K562 treated with DMSO at 1 percent for 48 hours (cell line): ENCODE data around the gene CD2AP. TPM values are rescaled to one million over a fixed set of nuclear protein-coding genes. Genes with fewer than 3 reads are reported as not detected.

ENCODE experiments used
- total RNA-seq: library from RNA; unstranded; fragments of 300-600 nt; gene quantifications from 2 replicates; pipeline ENCODE4 v1.2.3, GENCODE V29; 2022; ENCODE audit warnings: low replicate concordance; ENCODE audit errors: extremely low read depth

CD2AP gene, protein sequence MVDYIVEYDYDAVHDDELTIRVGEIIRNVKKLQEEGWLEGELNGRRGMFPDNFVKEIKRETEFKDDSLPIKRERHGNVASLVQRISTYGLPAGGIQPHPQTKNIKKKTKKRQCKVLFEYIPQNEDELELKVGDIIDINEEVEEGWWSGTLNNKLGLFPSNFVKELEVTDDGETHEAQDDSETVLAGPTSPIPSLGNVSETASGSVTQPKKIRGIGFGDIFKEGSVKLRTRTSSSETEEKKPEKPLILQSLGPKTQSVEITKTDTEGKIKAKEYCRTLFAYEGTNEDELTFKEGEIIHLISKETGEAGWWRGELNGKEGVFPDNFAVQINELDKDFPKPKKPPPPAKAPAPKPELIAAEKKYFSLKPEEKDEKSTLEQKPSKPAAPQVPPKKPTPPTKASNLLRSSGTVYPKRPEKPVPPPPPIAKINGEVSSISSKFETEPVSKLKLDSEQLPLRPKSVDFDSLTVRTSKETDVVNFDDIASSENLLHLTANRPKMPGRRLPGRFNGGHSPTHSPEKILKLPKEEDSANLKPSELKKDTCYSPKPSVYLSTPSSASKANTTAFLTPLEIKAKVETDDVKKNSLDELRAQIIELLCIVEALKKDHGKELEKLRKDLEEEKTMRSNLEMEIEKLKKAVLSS
- not detected in 2 replicates for total RNA-seq

GRCh38 chr6:47477497-47478232 is at the start of gene CD2AP:
TSS of gene CD2AP (plus strand) at chr6:47477789. CDS start at chr6:47478245, 456 bp downstream.

Other genes starting within 250 kb of the CD2AP start
- not detected in 2 replicates for gene TNFRSF21, start 167.9 kb upstream of the CD2AP start, total RNA-seq
- gene ADGRF4, start 220.8 kb downstream of the CD2AP start, total RNA-seq: not detected in 2 replicates